Stimulated activated naive CD8-positive, alpha-beta T cell treated with anti-CD3 and anti-CD28 coated beads, Interleukin-15, Interleukin-2, amounts not matched to agents 100 U/mL and 50 U/mL, for 24 hours (primary cell): ENCODE measurements around the gene CCBE1.

ENCODE experiments used
- ATAC-seq: fragments of 150-1000 bp; cut with Tn5 transposase; one replicate; pipeline ENCODE4 v1.10.0; 2021
- DNase-seq: peaks from one replicate; pipeline ENCODE4 v3.0.0; 2021

CCBE1 gene

GRCh38 chr18:59569390-59569791, 127.8 kb downstream of the CCBE1 start:
- DNase-seq (no peak), ATAC-seq (no peak)

GRCh38 chr18:59567431-59567830, 129.8 kb downstream of the CCBE1 start:
- ATAC-seq (no peak), DNase-seq (no peak)

GRCh38 chr18:59566533-59566971, 130.7 kb downstream of the CCBE1 start:
- DNase-seq (no peak), ATAC-seq (no peak)

- ATAC-seq (peak; percentile 21), DNase-seq (no peak)
These were observed 131.3 kb downstream of the CCBE1 start for GRCh38 chr18:59565957-59566356.

GRCh38 chr18:59564561-59564960, 132.7 kb downstream of the CCBE1 start:
- ATAC-seq: no peak
- DNase-seq: no peak

GRCh38 chr18:59563176-59563785, 133.9 kb downstream of the CCBE1 start:
- ATAC-seq (no peak), DNase-seq (no peak)

GRCh38 chr18:59562751-59563150, 134.5 kb downstream of the CCBE1 start:
- DNase-seq (no peak), ATAC-seq (no peak)

- ATAC-seq: no peak
- DNase-seq: no peak
These were observed 135.6 kb downstream of the CCBE1 start for GRCh38 chr18:59561612-59562011.

- ATAC-seq: no peak
- no peak for DNase-seq
These were observed 136.7 kb downstream of the CCBE1 start for GRCh38 chr18:59560556-59560955.

- ATAC-seq: no peak
These were observed 137.7 kb downstream of the CCBE1 start for GRCh38 chr18:59559528-59559927.

GRCh38 chr18:59555995-59556659, 141.1 kb downstream of the CCBE1 start:
- DNase-seq: no peak
- ATAC-seq: no peak

More at GRCh38 chr18:59559528-59559927, 137.7 kb downstream of the CCBE1 start:
- DNase-seq: no peak

- DNase-seq (no peak), ATAC-seq (no peak)
These were observed 142.4 kb downstream of the CCBE1 start for GRCh38 chr18:59554796-59555335.

- ATAC-seq (no peak), DNase-seq (no peak)
These were observed 143.9 kb downstream of the CCBE1 start for GRCh38 chr18:59553273-59553870.

GRCh38 chr18:59551902-59552635, 145.2 kb downstream of the CCBE1 start:
- ATAC-seq: no peak
- no peak for DNase-seq

GRCh38 chr18:59550174-59550516, 147.1 kb downstream of the CCBE1 start:
- DNase-seq (no peak), ATAC-seq (no peak)

- DNase-seq (no peak), ATAC-seq (no peak)
These were observed 147.6 kb downstream of the CCBE1 start for GRCh38 chr18:59549503-59550173.

- ATAC-seq: no peak
- DNase-seq: no peak
These were observed 149.5 kb downstream of the CCBE1 start for GRCh38 chr18:59547581-59548182.

GRCh38 chr18:59546188-59546587, 151.0 kb downstream of the CCBE1 start:
- ATAC-seq: peak; percentile 69

GRCh38 chr18:59540780-59541179, 156.4 kb downstream of the CCBE1 start:
- DNase-seq (no peak), ATAC-seq (no peak)

More at GRCh38 chr18:59546188-59546587, 151.0 kb downstream of the CCBE1 start:
- DNase-seq: no peak

GRCh38 chr18:59540346-59540745, 156.9 kb downstream of the CCBE1 start:
- ATAC-seq (no peak), DNase-seq (no peak)

GRCh38 chr18:59539108-59539507, 158.1 kb downstream of the CCBE1 start:
- ATAC-seq (no peak), DNase-seq (no peak)

GRCh38 chr18:59537579-59537978, 159.6 kb downstream of the CCBE1 start:
- DNase-seq: no peak

More at GRCh38 chr18:59537579-59537978, 159.6 kb downstream of the CCBE1 start:
- no peak for ATAC-seq
